SU-DHL-6 (cell line): ENCODE measurements around the gene ZNF83.

Experiments
- CTCF ChIP-seq: fragments of 200-600 bp; sonication (generic); IDR thresholded peaks from one replicate; pipeline ENCODE4 v1.5.1; 2017; ENCODE audit warnings: antibody characterized with exemption, mild to moderate bottlenecking, low read length, moderate library complexity; ENCODE audit not compliant: insufficient read depth, poor library complexity, severe bottlenecking
- EZH2phosphoT487 ChIP-seq: fragments of 200-600 bp; sonication (generic), shearing (Covaris generic); conservative IDR thresholded peaks from 2 replicates; pipeline ENCODE4 v1.6.1; 2018; ENCODE audit warnings: mild to moderate bottlenecking, antibody characterized with exemption, low read length, moderate library complexity, mixed read lengths

GRCh38 chr19:52613299-52613906 lies 24.8 kb downstream of the ZNF83 start:
- TF ChIP-seq CTCF (no peak), EZH2phosphoT487 (no peak)
